Ovary (tissue), 9 donors: Measurements from ENCODE around the gene SLC6A18. TPM values are rescaled to one million over a fixed set of nuclear protein-coding genes. Genes with fewer than 3 reads are reported as not detected.
"Not testable (repeated sequence)": the region's sequence is repeated elsewhere in the genome, so short reads cannot be mapped to it uniquely, and the experiment has no call there.

Source experiments
- DNase-seq, 5 donors: peaks; one replicate each; pipeline ENCODE4 v3.0.0-alpha.2; 2019 to 2020
- H3K27ac ChIP-seq, 2 donors: fragments of 200-600 bp; one replicate each; pipeline versions ENCODE4 v1.5.1 to v1.8.0; 2019 to 2022
- H3K27me3 ChIP-seq: fragments of 200-600 bp; one replicate; pipeline ENCODE4 v1.8.0; 2022
- H3K36me3 ChIP-seq: fragments of 200-600 bp; sonication (generic); one replicate; pipeline ENCODE4 v1.5.1; 2019
- H3K4me1 ChIP-seq: one replicate; pipeline ENCODE4 v1.8.1; 2013; ENCODE audit warnings: mild to moderate bottlenecking, moderate library complexity; ENCODE audit not compliant: insufficient read depth
- H3K4me3 ChIP-seq: fragments of 200-600 bp; sonication (generic); one replicate; pipeline ENCODE4 v1.5.1; 2017
- H3K9me3 ChIP-seq, 2 donors: fragments of 200-600 bp in 1 of 2; sonication (generic) in 1 of 2; one replicate each; pipeline versions ENCODE4 v1.5.1 to v1.8.1; 2013 to 2019; ENCODE audit warnings: mild to moderate bottlenecking in 1 of 2, moderate library complexity in 1 of 2
- CTCF ChIP-seq, 3 donors: fragments of 450-650 bp in 2 of 3; fragments of 200-600 bp in 1 of 3; IDR thresholded peaks; one replicate each; pipeline versions ENCODE4 v1.5.1 to v1.8.0; 2016 to 2022; ENCODE audit warnings: antibody characterized with exemption in 3 of 3, mild to moderate bottlenecking in 1 of 3
- EP300 ChIP-seq: sonication (generic); formaldehyde crosslinking; IDR thresholded peaks from one replicate; pipeline ENCODE4 v1.6.1; 2017; ENCODE audit warnings: antibody characterized with exemption
- POLR2A ChIP-seq: fragments of 450-650 bp; IDR thresholded peaks from one replicate; pipeline ENCODE4 v1.6.1; 2017; ENCODE audit warnings: antibody characterized with exemption, mild to moderate bottlenecking, moderate library complexity
- WGBS, 3 donors: extraction: QIAGEN DNeasy Blood & Tissue Kit in 1 of 3; methylation state at CpG; one replicate each; pipeline versions ENCODE4 v1.1.5 to v1.1.7; 2013 to 2017; 5-methylcytosine and 5-hydroxymethylcytosine counted together
- intact Hi-C, 4 donors: fragments of 100-400 bp; cut with DNase I; formaldehyde crosslinking; loops; one replicate each; pipeline versions ENCODE4 v1.11.0 to v1.15.1; 2022 to 2023
- polyA plus RNA-seq, 2 donors: library from polyadenylated mRNA; stranded (reverse); fragments of 200-250 nt in 1 of 2; fragments of 350-450 nt in 1 of 2; fragmentation: Illumina TruSeq in 1 of 2; extraction: RNeasy Lipid Tissue Mini Kit (QIAGEN cat#74804) in 1 of 2; gene quantifications; one replicate each; pipeline ENCODE4 v1.2.3, GENCODE V29; 2013 to 2014
- total RNA-seq, 7 donors: library from RNA; depleted of rRNA in 2 of 7; stranded (reverse); fragments of >200 nt in 2 of 7; fragmentation: NEBNext Ultra II Directional in 3 of 7; extraction: Animal tissue kit (Norgen Biotek cat#: 25700) in 3 of 7; gene quantifications; one replicate each; pipeline versions ENCODE4 v1.1.0 to v1.2.4, GENCODE V29; 2016 to 2023
- donor health status: DM: no; HTN: no; CAD: no; lungs with moderate emphysema.
- donor health status: DM: no; HTN: no; CAD: no.
- donor health status: Bipolar disorder and iron deficiency.
- donor health status: DM: yes; HTN: yes; CAD: no.
- donor health status: DM: no; HTN: no; CAD: no.
- donor health status: DM: yes; HTN: yes; CAD: no.

Gene SLC6A18
- total and polyA plus RNA-seq, 9 donors: not detected

DNA sequence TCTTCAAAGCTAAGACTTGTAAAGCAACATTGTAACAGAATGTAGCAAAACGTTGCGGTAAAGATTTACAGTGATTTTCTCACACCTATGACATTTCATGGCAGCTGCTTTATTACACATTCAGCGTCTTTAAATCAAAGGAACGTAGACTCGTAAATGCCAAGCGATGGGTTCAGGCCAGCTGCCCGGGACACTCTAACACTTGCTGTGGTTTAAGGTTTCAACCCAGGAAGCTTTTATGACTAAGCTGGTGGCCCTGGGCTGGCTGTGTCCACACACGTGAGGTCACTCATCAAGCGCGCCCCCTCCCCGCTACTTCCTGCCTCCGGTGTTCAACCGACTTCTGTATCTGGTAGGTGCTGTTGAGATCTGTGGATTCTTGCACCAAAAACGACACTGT lies 2.5 kb downstream of the SLC6A18 start:
- Histone ChIP-seq H3K4me3 (no peak overlapping the region), H3K36me3 (no peaks in the 10 kb centered on the region), H3K27me3 (no peaks in the 10 kb centered on the region), H3K4me1 (no peaks in the 10 kb centered on the region), H3K27ac (no peak overlapping the region), H3K9me3 (no peaks in the 10 kb centered on the region)
- TF ChIP-seq POLR2A (no peak), CTCF (IDR thresholded peaks at IDR 0.05) (no peak), EP300 (no peak)
- no peak for DNase-seq
- intact Hi-C loops: no loop called here
- WGBS, 3 donors: 10 to 13% (median 11%) methylated on average over 14 of the region's 14 CpGs

GRCh38 chr5:1228120-1228519 lies 2.9 kb downstream of the SLC6A18 start:
- TF ChIP-seq CTCF (IDR thresholded peaks at IDR 0.05) (no peak), POLR2A (no peak), EP300 (no peak)
- no peak overlapping the region for H3K27ac ChIP-seq
- 19 to 23% (median 23%) methylated on average over 15 of the region's 15 CpGs for WGBS, 3 donors
- no peak for DNase-seq
- H3K9me3 ChIP-seq: no peaks in the 10 kb centered on the region
- no peaks in the 10 kb centered on the region for H3K36me3 ChIP-seq
- no peaks in the 10 kb centered on the region for H3K27me3 ChIP-seq
- no peaks in the 10 kb centered on the region for H3K4me1 ChIP-seq
- H3K4me3 ChIP-seq: no peak overlapping the region
- intact Hi-C loops: no loop called here

DNA sequence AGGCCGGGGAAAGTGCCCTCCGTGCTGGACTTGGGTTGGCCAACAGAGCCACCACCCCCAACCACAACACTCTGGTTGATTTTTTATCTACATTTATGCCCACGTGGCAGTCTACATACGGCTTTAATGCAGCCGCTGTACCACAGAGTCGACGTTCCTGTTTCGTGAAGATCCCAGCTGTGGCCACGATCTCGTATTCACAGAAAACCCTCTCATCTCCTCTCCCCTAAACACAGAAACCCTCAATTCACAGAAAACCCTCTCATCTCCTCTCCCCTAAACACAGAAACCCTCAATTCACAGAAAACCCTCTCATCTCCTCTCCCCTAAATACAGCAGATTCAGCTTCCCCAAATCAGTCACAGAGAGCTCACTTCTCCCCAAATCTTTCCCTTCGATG lies 3.8 kb downstream of the SLC6A18 start:
- H3K9me3 ChIP-seq, H3K27me3 ChIP-seq, DNase-seq, H3K4me1 ChIP-seq, H3K4me3 ChIP-seq, H3K36me3 ChIP-seq, H3K27ac ChIP-seq, intact Hi-C loops: not testable (repeated sequence)
- WGBS, 3 donors: 84 to 89% (median 86%) methylated on average over 11 of the region's 11 CpGs

DNA sequence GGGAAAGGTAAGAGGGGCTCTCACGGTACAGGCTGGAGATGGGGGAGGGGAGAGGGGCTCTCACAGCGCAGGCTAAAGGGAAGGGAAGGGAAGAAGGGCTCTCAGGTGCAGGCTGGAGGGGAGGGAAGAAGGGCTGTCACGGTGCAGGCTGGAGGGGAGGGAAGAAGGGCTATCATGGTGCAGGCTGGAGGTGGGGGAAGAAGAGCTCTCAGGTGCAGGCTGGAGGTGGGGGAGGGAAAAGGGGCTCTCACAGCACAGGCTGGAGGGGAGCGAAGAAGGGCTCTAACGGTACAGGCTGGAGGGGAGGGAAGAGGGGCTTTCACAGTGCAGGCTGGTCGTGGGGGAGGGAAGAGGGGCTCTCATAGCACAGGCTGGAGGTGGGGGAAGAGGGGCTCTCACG lies 4.6 kb downstream of the SLC6A18 start:
- H3K27me3 ChIP-seq: no peaks in the 10 kb centered on the region
- TF ChIP-seq CTCF (IDR thresholded peaks at IDR 0.05) (no peak), POLR2A (no peak), EP300 (no peak)
- no peaks in the 10 kb centered on the region for H3K4me1 ChIP-seq
- no peak overlapping the region for H3K4me3 ChIP-seq
- no peak for DNase-seq
- WGBS, 3 donors: 22 to 30% (median 25%) methylated on average over 7 of the region's 7 CpGs
- H3K27ac ChIP-seq: no peak overlapping the region
- H3K36me3 ChIP-seq: no peaks in the 10 kb centered on the region
- intact Hi-C loops: no loop called here
- H3K9me3 ChIP-seq: no peaks in the 10 kb centered on the region

GRCh38 chr5:1230551-1230950 lies 5.4 kb downstream of the SLC6A18 start:
- Histone ChIP-seq H3K27ac (no peak overlapping the region), H3K4me1 (no peaks in the 10 kb centered on the region), H3K36me3 (no peaks in the 10 kb centered on the region), H3K4me3 (no peak overlapping the region), H3K9me3 (no peaks in the 10 kb centered on the region), H3K27me3 (no peaks in the 10 kb centered on the region)
- intact Hi-C loops: no loop called here
- 79 to 87% (median 82%) methylated on average over 17 of the region's 17 CpGs for WGBS, 3 donors
- no peak for DNase-seq
- TF ChIP-seq CTCF (IDR thresholded peaks at IDR 0.05): no peak
- no peak for TF ChIP-seq EP300
- no peak for TF ChIP-seq POLR2A
